ENCODE measurements around the gene TOGARAM1.

Gene TOGARAM1

GRCh38 chr14:44961554-44962333 lies at the start of gene TOGARAM1, which contains the start of gene KLHL28:
Gene TOGARAM1, plus strand, starts transcription at chr14:44962190. Its CDS starts 232 bp downstream, at chr14:44962422.
Gene KLHL28, minus strand, starts transcription at chr14:44961947. Its CDS starts 16,019 bp downstream, at chr14:44945928.
- TF ChIP-seq, protein P1, sequence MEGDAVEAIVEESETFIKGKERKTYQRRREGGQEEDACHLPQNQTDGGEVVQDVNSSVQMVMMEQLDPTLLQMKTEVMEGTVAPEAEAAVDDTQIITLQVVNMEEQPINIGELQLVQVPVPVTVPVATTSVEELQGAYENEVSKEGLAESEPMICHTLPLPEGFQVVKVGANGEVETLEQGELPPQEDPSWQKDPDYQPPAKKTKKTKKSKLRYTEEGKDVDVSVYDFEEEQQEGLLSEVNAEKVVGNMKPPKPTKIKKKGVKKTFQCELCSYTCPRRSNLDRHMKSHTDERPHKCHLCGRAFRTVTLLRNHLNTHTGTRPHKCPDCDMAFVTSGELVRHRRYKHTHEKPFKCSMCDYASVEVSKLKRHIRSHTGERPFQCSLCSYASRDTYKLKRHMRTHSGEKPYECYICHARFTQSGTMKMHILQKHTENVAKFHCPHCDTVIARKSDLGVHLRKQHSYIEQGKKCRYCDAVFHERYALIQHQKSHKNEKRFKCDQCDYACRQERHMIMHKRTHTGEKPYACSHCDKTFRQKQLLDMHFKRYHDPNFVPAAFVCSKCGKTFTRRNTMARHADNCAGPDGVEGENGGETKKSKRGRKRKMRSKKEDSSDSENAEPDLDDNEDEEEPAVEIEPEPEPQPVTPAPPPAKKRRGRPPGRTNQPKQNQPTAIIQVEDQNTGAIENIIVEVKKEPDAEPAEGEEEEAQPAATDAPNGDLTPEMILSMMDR (conservative IDR thresholded peaks at IDR 0.05; ENCODE audit: low read length): no peak
- peak; percentile 100 for DNase-seq (ENCODE audit: low read depth)
- H3K4me3 ChIP-seq (ENCODE audit: low read length): peak within 1 kb of the TSS; percentile 97

- H3K4me3 ChIP-seq (ENCODE audit: low read length): no peak overlapping the region
- DNase-seq (ENCODE audit: low read depth): peak; percentile 34
- TF ChIP-seq, protein P1 (conservative IDR thresholded peaks at IDR 0.05; ENCODE audit: low read length): no peak
These were observed 47.1 kb upstream of the TOGARAM1 start for GRCh38 chr14:44914849-44915248.

DNA sequence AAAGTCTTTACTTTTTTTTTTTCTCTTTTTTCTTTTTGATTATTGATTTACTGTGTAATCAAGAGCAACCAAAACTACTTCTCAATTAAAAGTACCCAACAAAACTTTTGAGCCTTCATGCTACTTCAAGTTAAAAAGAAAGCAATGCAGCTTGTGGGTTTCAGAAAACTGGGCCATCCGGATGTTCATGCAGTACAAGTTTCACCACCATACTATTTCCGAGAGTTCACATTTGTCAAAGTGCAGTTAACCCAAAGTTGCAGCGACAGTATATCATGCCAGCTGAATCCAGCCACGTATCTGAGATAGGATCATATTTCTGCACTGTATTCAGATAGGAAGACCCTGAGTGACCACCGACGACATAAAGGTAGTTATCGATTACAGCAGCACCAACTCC lies 33.2 kb upstream of the TOGARAM1 start:
- H3K4me3 ChIP-seq (ENCODE audit: low read length): no peak overlapping the region
- no peak for DNase-seq (ENCODE audit: low read depth)
- TF ChIP-seq, protein P1 (conservative IDR thresholded peaks at IDR 0.05; ENCODE audit: low read length): no peak

- DNase-seq (ENCODE audit: low read depth): no peak
- H3K4me3 ChIP-seq (ENCODE audit: low read length): no peak overlapping the region
- TF ChIP-seq, protein P1 (conservative IDR thresholded peaks at IDR 0.05; ENCODE audit: low read length): no peak
These were observed 26.8 kb upstream of the TOGARAM1 start for GRCh38 chr14:44935155-44935554.

DNA sequence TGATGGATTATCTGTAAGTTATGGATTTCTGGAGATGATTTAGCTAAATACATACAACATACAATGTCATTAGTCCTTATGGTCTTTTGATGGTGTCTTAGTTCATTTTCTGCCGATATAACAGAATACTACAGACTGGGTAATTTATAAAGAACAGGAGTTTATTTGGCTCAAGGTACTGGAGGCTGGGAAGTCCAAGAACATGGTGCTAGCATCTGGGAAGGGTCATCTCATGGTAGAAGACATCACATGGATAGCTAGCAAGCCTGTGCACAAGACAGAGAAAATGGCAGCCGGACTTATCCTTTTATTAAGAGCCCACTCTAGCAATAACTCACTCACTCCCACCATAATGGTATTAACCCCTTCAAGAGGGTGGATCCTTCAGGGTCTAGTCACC lies 24.4 kb upstream of the TOGARAM1 start:
- H3K4me3 ChIP-seq (ENCODE audit: low read length): no peak overlapping the region
- DNase-seq (ENCODE audit: low read depth): no peak
- TF ChIP-seq, protein P1 (conservative IDR thresholded peaks at IDR 0.05; ENCODE audit: low read length): no peak

- no peak for DNase-seq (ENCODE audit: low read depth)
- TF ChIP-seq, protein P1 (conservative IDR thresholded peaks at IDR 0.05; ENCODE audit: low read length): no peak
- no peak overlapping the region for H3K4me3 ChIP-seq (ENCODE audit: low read length)
These were observed 21.8 kb upstream of the TOGARAM1 start for GRCh38 chr14:44940211-44940610.

DNA sequence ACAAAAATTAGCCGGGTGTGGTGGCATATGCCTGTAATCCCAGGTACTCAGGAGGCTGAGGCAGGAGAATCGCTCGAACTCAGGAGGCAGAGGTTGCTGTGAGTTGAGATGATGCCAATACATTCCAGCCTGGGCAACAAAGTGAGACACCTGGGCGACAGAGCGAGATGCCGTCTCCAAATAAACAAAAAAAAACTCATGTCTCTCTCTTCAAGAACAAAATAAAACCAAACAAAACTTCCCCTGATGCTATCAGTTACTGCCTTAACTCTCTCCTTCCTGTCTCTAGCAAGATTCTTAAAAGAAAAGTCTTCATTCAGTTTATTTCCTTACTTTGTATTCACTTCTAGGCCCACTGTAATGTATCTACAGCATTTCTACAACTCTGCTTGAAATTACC lies 21.0 kb upstream of the TOGARAM1 start:
- no peak for DNase-seq (ENCODE audit: low read depth)
- TF ChIP-seq, protein P1 (conservative IDR thresholded peaks at IDR 0.05; ENCODE audit: low read length): no peak
- no peak overlapping the region for H3K4me3 ChIP-seq (ENCODE audit: low read length)
